CD4-positive, alpha-beta T cell treated with Interleukin-10 for 1 hour (primary cell): ENCODE measurements around the gene TDRD9.

Experiments
- DNase-seq: peaks from one replicate; pipeline ENCODE4 v3.0.0-alpha.2; 2020

Gene TDRD9

DNA sequence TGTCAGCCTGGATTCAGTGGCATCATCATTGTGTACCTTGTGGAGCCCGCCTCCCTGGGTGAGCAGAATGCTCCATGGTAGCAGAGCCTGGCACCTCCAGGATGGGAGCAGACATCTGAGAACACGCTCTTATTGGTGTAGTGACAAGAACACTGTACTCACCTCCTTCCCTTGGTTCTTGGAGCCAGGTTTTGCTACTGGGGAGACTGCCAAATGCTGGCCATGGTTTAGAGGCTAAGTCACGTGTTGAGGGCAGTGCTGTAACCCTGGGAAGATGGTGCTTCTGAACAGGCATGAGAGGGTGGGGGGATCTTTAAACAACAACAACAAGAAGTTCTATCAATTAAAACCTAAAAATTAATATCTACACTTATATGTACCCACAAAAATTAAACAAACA, 109.6 kb downstream of the TDRD9 start:
- no peak for DNase-seq

DNA sequence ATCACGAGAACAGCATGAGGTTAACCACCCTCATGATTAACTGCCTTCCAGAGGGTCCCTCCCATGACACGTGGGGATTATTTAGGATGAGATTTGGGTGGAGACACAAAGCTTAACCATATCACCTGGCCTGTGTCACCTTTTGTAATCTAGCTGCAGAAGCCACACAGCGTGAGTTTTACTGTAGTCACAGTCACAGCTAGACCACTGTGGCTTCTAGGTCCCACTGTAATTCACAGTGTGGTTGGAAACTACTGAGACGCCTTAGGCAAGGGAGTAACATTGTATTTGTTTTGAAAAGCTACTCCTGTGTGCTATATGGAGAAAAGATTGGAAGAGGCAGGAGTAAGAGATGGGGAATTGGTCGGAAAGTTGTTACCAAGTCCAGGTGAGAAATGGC, 111.0 kb downstream of the TDRD9 start:
- no peak for DNase-seq

GRCh38 chr14:104040539-104040938, 112.3 kb downstream of the TDRD9 start:
- DNase-seq, result no peak

DNA sequence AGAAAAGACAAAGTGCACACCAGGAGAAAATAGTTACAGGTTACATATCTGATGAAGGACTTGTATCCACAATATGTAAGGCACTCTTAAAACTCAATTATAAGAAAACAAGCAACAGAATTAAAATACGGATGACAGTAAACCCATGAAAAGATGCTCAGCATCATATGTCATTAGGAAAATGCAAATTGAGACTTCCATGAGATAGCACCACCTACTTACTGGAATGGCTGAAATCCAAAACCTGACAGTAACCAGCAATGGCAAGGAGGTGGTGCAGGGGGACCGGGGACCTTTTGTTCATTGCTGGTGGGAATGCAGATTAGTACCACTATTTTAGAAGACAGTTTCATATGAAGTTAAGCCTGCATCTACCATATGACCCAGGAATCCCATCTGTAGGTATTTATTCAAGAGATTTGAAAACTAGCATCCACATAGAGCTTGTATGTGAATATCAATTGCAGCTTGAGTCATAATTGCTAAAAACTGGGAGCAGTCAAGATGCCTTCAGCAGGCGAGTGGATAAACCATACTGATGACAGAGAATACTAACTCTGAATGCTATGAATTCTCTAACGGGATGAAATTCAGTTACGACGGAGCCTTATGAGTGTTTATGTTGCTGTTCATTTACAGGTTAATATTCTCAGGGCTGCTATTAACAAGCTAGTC, 113.3 kb downstream of the TDRD9 start:
- DNase-seq, result no peak

- no peak for DNase-seq
Measured at GRCh38 chr14:104044016-104044415, 115.8 kb downstream of the TDRD9 start.

DNA sequence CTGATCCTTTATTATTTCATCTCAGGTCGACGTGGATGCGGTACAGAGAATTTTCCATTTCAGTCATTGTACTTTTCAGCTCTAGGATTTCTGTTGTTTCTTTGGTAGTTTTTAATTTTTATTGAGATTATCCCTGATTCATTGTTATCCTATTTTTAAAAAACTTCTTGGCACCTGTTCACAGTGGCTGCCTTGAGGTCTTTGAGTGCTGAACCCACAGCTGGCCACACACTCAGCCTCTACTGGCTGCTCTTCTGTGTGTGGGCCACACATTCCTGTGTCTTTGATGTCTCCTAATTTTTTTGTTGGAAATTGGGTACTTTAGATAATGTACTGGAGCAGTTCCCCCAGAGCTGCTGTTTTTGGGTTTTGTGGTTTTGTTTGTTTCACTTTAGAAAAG, 119.5 kb downstream of the TDRD9 start:
- DNase-seq, result no peak

GRCh38 chr14:104048758-104049507, 120.7 kb downstream of the TDRD9 start:
- no peak for DNase-seq

GRCh38 chr14:104049576-104050240, 121.5 kb downstream of the TDRD9 start:
- DNase-seq, result no peak

- no peak for DNase-seq
Measured at GRCh38 chr14:104051092-104051813, 123.0 kb downstream of the TDRD9 start.

DNA sequence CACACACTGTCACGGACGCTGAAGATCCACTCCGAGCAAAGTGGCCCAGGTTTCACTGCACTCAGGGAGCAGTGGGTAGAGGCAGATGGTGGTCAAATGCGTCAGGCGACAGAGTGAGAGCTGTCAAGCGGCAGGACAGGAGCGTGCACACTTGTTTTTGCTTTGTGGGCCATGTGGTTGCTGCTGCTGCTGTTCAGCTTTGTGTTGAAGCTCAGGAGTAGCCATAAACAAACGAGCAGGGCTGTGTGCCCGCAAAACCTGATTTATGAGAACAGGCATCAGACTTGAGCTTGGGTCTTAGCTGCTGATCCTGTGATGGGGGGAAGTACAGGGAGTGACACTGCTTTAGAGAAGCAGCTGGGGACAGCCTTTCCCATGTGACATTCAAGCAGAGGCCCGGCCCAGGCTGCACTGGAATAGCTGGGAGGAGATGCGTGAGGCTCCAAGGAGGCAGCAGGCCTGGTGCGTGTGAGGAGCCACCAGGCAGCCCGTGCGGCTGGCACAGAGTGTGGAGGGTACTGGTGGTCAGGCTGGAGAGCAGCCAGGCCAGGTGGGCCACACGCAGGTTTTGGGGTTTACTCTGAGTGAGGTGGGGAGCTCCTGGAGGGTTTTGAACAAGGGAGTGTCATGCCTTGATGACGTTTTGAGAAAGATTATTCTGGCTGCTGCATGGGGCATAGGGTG, 126.1 kb downstream of the TDRD9 start:
- DNase-seq, result no peak

GRCh38 chr14:104062281-104062680, 134.0 kb downstream of the TDRD9 start:
- DNase-seq, result no peak

DNA sequence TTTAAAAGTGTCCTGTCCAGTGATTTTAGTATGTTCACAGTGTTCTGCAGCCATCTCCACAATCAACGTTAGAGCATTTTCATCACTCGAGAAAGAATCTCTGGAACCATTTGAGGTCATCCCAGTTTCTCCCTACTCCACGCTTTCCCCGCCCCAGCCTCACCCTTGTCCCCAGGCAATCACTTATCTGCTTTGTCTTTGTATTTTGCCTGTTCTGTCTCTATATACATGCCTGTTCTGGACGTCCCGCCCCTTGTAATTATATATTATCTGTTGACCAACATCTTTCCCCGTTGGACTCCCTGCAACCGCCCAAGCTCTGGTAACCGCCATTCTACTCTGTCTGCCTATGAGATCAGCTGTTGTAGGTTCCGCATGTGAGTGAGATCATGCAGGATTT, 135.7 kb downstream of the TDRD9 start:
- no peak for DNase-seq

- DNase-seq, result no peak
Measured at GRCh38 chr14:104066279-104066678, 138.0 kb downstream of the TDRD9 start.

- no peak for DNase-seq
Measured at GRCh38 chr14:104066719-104067295, 138.6 kb downstream of the TDRD9 start.

DNA sequence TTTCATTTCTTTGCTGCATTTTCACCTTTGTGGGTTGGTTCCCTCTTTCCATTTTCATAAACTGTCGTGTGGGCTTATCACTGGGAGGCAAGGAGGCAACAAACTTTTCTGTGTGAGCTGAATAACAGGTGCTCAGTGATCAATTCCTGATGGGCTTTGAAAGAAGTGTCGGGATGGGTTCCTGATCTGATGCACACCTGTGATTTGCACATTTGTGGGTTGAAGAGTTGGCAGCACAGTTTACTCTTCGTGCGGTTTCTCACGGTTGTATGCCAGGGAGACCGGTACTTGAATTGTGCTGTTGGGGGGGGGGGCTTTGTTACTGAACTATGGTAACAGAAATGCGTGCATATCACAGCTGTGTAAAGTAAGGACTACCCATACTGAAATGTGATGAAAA, 141.3 kb downstream of the TDRD9 start:
- DNase-seq, result no peak

DNA sequence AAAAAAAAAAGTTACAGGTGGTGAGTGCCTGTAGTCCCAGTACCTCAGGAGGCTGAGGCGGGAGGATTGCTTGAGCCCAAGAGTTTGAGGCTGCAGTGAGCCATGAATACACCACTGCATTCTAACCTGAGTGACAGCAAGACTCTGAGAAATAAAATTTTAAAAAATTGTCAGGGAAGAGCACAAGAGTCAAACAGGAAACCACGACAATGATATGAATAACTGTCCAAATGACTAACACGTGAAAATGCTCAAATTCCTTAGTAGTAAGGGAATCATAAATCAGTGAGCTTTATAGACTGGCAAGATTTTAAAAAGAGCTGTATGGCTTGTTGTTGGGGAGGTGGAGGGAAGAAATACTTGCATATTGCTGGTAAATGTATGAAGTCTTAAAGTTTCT, 144.3 kb downstream of the TDRD9 start:
- no peak for DNase-seq

- no peak for DNase-seq
Measured at GRCh38 chr14:104073764-104074163, 145.5 kb downstream of the TDRD9 start.

DNA sequence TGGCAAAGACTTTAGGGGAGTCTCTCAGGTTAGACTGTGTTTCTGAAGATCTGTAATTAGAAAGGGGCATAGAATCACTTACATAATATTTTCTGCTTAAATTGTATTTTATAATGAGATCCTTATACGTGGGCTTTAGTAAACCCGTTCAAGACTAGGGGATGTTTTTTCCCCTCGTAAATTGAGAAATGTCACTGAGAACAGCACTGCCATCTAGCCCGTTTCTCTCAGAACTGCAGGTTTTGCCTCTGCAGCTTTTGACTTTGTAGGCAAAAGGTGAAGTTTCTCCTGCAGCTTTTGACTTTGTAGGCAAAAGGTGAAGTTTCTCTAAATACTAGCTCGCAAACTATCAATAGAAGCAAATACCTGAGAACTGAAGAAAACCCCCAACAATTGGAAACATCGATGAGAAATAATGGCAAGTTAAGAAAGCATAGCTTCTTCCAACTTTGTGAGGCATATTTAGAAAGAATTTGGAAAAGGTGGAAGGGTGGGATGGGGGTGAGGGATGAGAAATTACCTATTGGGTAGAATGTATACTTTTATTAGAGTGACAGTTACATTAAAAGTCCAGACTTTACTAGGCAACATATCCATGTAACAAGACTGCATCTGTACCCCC, 147.4 kb downstream of the TDRD9 start:
- DNase-seq, result no peak

- DNase-seq, result peak; percentile 21
Measured at GRCh38 chr14:104076743-104077142, 148.5 kb downstream of the TDRD9 start.

- DNase-seq, result peak; percentile 89
Measured at GRCh38 chr14:104078031-104078455, 149.8 kb downstream of the TDRD9 start.

- no peak for DNase-seq
Measured at GRCh38 chr14:104080376-104081260, 152.4 kb downstream of the TDRD9 start.
